A673 (cell line): Measurements from ENCODE around the gene IGFBP4.

Experiments
- EZH2 ChIP-seq: fragments of 200-600 bp; sonication (generic); IDR thresholded peaks from 2 replicates; pipeline ENCODE4 v1.6.1; 2017; ENCODE audit warnings: borderline replicate concordance, low read depth, mild to moderate bottlenecking, mixed read lengths, antibody characterized with exemption, low read length; ENCODE audit not compliant: poor library complexity, severe bottlenecking
- TF ChIP-seq, protein P1 (sequence below): fragments of 300-800, 200-600 bp; sonication (generic); conservative IDR thresholded peaks from 2 replicates; pipeline ENCODE4 v1.5.1; 2017; ENCODE audit warnings: low read depth, mild to moderate bottlenecking, antibody characterized with exemption, low read length, moderate library complexity, mixed read lengths

GRCh38 chr17:40447148-40447644 lies 3.9 kb downstream of the IGFBP4 start:
- TF ChIP-seq, protein P1, sequence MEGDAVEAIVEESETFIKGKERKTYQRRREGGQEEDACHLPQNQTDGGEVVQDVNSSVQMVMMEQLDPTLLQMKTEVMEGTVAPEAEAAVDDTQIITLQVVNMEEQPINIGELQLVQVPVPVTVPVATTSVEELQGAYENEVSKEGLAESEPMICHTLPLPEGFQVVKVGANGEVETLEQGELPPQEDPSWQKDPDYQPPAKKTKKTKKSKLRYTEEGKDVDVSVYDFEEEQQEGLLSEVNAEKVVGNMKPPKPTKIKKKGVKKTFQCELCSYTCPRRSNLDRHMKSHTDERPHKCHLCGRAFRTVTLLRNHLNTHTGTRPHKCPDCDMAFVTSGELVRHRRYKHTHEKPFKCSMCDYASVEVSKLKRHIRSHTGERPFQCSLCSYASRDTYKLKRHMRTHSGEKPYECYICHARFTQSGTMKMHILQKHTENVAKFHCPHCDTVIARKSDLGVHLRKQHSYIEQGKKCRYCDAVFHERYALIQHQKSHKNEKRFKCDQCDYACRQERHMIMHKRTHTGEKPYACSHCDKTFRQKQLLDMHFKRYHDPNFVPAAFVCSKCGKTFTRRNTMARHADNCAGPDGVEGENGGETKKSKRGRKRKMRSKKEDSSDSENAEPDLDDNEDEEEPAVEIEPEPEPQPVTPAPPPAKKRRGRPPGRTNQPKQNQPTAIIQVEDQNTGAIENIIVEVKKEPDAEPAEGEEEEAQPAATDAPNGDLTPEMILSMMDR = no peak
- TF ChIP-seq EZH2 = no peak
